ENCODE measurements around the gene CD37. TPM values are rescaled to one million over a fixed set of nuclear protein-coding genes. Genes with fewer than 3 reads are reported as not detected.

Gene CD37
- total and polyA plus RNA-seq, 2 of the 4 experiments (the other 2 are of a cell fraction), result not detected

DNA sequence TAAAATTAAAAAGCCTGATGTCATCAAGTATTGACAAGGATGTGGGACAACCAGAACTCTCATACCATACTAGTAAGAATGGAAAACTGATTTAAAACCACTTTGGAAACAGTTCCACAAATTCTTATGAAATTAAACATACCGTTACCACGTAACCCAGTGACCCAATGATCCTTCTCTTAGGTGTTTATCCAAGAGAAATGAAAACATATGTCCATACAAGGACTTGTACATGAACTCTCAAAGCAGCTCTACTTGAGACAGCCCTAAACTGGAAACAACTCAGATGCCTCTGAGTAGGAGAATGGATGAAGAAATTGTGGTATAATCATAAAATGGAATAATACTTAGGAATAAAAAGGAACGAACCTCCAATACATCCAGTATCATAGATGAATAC, 37.8 kb upstream of the CD37 start:
- Histone ChIP-seq H3K27ac (ENCODE audit: insufficient read depth, low read length) (no peak overlapping the region), H3K23ac (ENCODE audit: low read depth, low read length) (no peak overlapping the region), H2BK5ac (ENCODE audit: low read depth, low read length, poor library complexity, severe bottlenecking) (no peak overlapping the region), H3K9me3 (ENCODE audit: control insufficient read depth, insufficient read depth, low read length) (no peaks in the 10 kb centered on the region), H3K14ac (replicated peaks; ENCODE audit: low read depth, low read length) (0 out of 2 replicates have a peak overlapping the region, but pooled peaks have one; percentile 21), H4K20me1 (ENCODE audit: insufficient read depth, low read length) (no peaks in the 10 kb centered on the region), H3K9me1 (ENCODE audit: insufficient read depth, low read length) (no peaks in the 10 kb centered on the region), H3K4me1 (ENCODE audit: control insufficient read depth, insufficient read depth, low read length) (no peaks in the 10 kb centered on the region), H3K18ac (ENCODE audit: low read depth, low read length) (no peak overlapping the region), H4K5ac (ENCODE audit: low read depth, low read length) (no peak overlapping the region), H2BK120ac (ENCODE audit: low read depth, low read length) (no peak overlapping the region), H3K4me2 (ENCODE audit: low read depth, low read length) (no peak overlapping the region), H2AK5ac (ENCODE audit: low read depth, low read length) (no peak overlapping the region), H2AFZ (replicated peaks; ENCODE audit: low read length, poor library complexity) (no peak overlapping the region), H4K91ac (ENCODE audit: insufficient read depth, low read depth, low read length) (no peak overlapping the region), H2BK20ac (ENCODE audit: low read depth, low read length) (no peak overlapping the region), H3K9ac (ENCODE audit: low read depth, low read length) (no peak overlapping the region), H2BK15ac (ENCODE audit: low read depth, low read length) (no peak overlapping the region), H3K4ac (ENCODE audit: low read depth, low read length) (no peak overlapping the region), H3K27me3 (ENCODE audit: control insufficient read depth, insufficient read depth, low read length) (no peaks in the 10 kb centered on the region), H4K8ac (ENCODE audit: low read depth in 2 of 2, low read length in 2 of 2) (no peak overlapping the region), H2AK9ac (replicated peaks; ENCODE audit: low read depth, low read length, poor library complexity) (no peak overlapping the region), H3K79me1 (ENCODE audit: low read depth in 1 of 2, low read length in 2 of 2) (no peaks in the 10 kb centered on the region), H3K36me3 (ENCODE audit: control insufficient read depth, insufficient read depth, low read length) (no peaks in the 10 kb centered on the region), H3K56ac (ENCODE audit: extremely low read depth, insufficient read depth, low read length) (no peak overlapping the region), H3K4me3 (ENCODE audit: insufficient read depth, low read depth, low read length) (no peak overlapping the region)
- intact Hi-C loops (cut with micrococcal nuclease) (loop anchor here (2.0 kb wide), 1 partner anchor 27 kb away; no protein-coding TSS in a partner anchor), in situ Hi-C loops (cut with MboI; ENCODE audit: low sequenced_read_pairs) (no loop called here), dilution Hi-C loops (cut with HindIII; ENCODE audit: low sequenced_read_pairs, unreplicated experiment) (no loop called here)
- ATAC-seq (ENCODE audit: low read depth) (peak; percentile 88), DNase-seq (peak; percentile 79)
- TF ChIP-seq, protein P1, sequence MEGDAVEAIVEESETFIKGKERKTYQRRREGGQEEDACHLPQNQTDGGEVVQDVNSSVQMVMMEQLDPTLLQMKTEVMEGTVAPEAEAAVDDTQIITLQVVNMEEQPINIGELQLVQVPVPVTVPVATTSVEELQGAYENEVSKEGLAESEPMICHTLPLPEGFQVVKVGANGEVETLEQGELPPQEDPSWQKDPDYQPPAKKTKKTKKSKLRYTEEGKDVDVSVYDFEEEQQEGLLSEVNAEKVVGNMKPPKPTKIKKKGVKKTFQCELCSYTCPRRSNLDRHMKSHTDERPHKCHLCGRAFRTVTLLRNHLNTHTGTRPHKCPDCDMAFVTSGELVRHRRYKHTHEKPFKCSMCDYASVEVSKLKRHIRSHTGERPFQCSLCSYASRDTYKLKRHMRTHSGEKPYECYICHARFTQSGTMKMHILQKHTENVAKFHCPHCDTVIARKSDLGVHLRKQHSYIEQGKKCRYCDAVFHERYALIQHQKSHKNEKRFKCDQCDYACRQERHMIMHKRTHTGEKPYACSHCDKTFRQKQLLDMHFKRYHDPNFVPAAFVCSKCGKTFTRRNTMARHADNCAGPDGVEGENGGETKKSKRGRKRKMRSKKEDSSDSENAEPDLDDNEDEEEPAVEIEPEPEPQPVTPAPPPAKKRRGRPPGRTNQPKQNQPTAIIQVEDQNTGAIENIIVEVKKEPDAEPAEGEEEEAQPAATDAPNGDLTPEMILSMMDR (conservative IDR thresholded peaks at IDR 0.05; ENCODE audit: low read depth, low read length), result no peak
- TF ChIP-seq MAZ (IDR thresholded peaks at IDR 0.05; ENCODE audit: borderline replicate concordance, low read depth, low read length), result no peak
- TF ChIP-seq CHD1 (IDR thresholded peaks at IDR 0.05; ENCODE audit: low read depth, low read length), result no peak
- TF ChIP-seq MXI1 (IDR thresholded peaks at IDR 0.05; ENCODE audit: borderline replicate concordance, low read depth, low read length), result no peak
- no peak for TF ChIP-seq FOS (IDR thresholded peaks at IDR 0.05; ENCODE audit: low read depth, low read length)
- TF ChIP-seq NFE2L2 (IDR thresholded peaks at IDR 0.05; ENCODE audit: low read depth, low read length), result no peak
- TF ChIP-seq, protein P2, sequence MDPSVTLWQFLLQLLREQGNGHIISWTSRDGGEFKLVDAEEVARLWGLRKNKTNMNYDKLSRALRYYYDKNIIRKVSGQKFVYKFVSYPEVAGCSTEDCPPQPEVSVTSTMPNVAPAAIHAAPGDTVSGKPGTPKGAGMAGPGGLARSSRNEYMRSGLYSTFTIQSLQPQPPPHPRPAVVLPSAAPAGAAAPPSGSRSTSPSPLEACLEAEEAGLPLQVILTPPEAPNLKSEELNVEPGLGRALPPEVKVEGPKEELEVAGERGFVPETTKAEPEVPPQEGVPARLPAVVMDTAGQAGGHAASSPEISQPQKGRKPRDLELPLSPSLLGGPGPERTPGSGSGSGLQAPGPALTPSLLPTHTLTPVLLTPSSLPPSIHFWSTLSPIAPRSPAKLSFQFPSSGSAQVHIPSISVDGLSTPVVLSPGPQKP (IDR thresholded peaks at IDR 0.05; ENCODE audit: borderline replicate concordance, low read depth, low read length), result no peak
- no CpG with 5 or more reads among the region's 3 CpGs for WGBS, 2 experiments (ENCODE audit: extremely low coverage in 2 of 2, insufficient read length in 1 of 2)
- BruUV-seq (replicated peaks), result no TSS peak
- POLR2A ChIA-PET (ENCODE audit: unreplicated experiment), result no interaction called here
- CTCF ChIA-PET, result no interaction called here
